ENCODE measurements around the gene EPM2AIP1. TPM values are rescaled to one million over a fixed set of nuclear protein-coding genes. Genes with fewer than 3 reads are reported as not detected.
"Not testable (repeated sequence)": the region's sequence is repeated elsewhere in the genome, so short reads cannot be mapped to it uniquely, and the experiment has no call there.

Gene EPM2AIP1
- 10 to 100 TPM in 1 of 4 donors, 1 to 10 TPM in 3; 5.4 to 13.4 (median 8.4) TPM for total RNA-seq

GRCh38 chr3:36992806-36993325, at the start of gene EPM2AIP1:
Gene EPM2AIP1, minus strand, starts transcription at chr3:36993131. Its CDS starts 54 bp downstream, at chr3:36993077.
- peak in 1 of 2 donors; percentile 100 for DNase-seq (ENCODE audit: low spot score in 2 of 2)
- H3K4me3 ChIP-seq (ENCODE audit: low read depth, poor library complexity, severe bottlenecking), result peak within 1 kb of the TSS; percentile 83
- intact Hi-C loops (cut with DNase I; ENCODE audit: low total_unique reads), result no loop called here
- TF ChIP-seq POLR2A (IDR thresholded peaks at IDR 0.05), result peak in 1 of 2 donors; percentile 46
- no peak for TF ChIP-seq CTCF (IDR thresholded peaks at IDR 0.05)
- WGBS, 2 donors, result 0% methylated on average over 25 to 43 of the region's 48 CpGs

GRCh38 chr3:37042712-37043111, 49.8 kb upstream of the EPM2AIP1 start:
- WGBS, 2 donors, result 68 to 70% methylated on average over 3 of the region's 3 CpGs
- DNase-seq (ENCODE audit: low spot score in 2 of 2); intact Hi-C loops (cut with DNase I; ENCODE audit: low total_unique reads); H3K4me3 ChIP-seq (ENCODE audit: low read depth, poor library complexity, severe bottlenecking): not testable (repeated sequence)

GRCh38 chr3:37041546-37042195, 48.7 kb upstream of the EPM2AIP1 start:
- intact Hi-C loops (cut with DNase I; ENCODE audit: low total_unique reads), result no loop called here
- 33 to 43% methylated on average over 1 of the region's 1 CpG for WGBS, 2 donors
- TF ChIP-seq CTCF (IDR thresholded peaks at IDR 0.05) (no peak), POLR2A (IDR thresholded peaks at IDR 0.05) (no peak)
- DNase-seq (ENCODE audit: low spot score in 2 of 2), result no peak
- H3K4me3 ChIP-seq (ENCODE audit: low read depth, poor library complexity, severe bottlenecking), result no peak overlapping the region

GRCh38 chr3:37040231-37040630, 47.3 kb upstream of the EPM2AIP1 start:
- H3K4me3 ChIP-seq (ENCODE audit: low read depth, poor library complexity, severe bottlenecking), result no peak overlapping the region
- no peak for DNase-seq (ENCODE audit: low spot score in 2 of 2)
- WGBS, 2 donors, result 85 to 87% methylated on average over 1 of the region's 1 CpG
- intact Hi-C loops (cut with DNase I; ENCODE audit: low total_unique reads), result no loop called here
- no peak for TF ChIP-seq CTCF (IDR thresholded peaks at IDR 0.05)
- TF ChIP-seq POLR2A (IDR thresholded peaks at IDR 0.05), result no peak

GRCh38 chr3:37039161-37039846, 46.4 kb upstream of the EPM2AIP1 start:
- H3K4me3 ChIP-seq (ENCODE audit: low read depth, poor library complexity, severe bottlenecking), result no peak overlapping the region
- intact Hi-C loops (cut with DNase I; ENCODE audit: low total_unique reads), result no loop called here
- TF ChIP-seq POLR2A (IDR thresholded peaks at IDR 0.05) (no peak), CTCF (IDR thresholded peaks at IDR 0.05) (no peak)
- DNase-seq (ENCODE audit: low spot score in 2 of 2), result no peak
- 98 to 100% methylated on average over 1 of the region's 1 CpG for WGBS, 2 donors

- no peak for DNase-seq (ENCODE audit: low spot score in 2 of 2)
- intact Hi-C loops (cut with DNase I; ENCODE audit: low total_unique reads), result no loop called here
- 97 to 98% methylated on average over 3 of the region's 3 CpGs for WGBS, 2 donors
- no peak for TF ChIP-seq CTCF (IDR thresholded peaks at IDR 0.05)
- TF ChIP-seq POLR2A (IDR thresholded peaks at IDR 0.05), result no peak
- H3K4me3 ChIP-seq (ENCODE audit: low read depth, poor library complexity, severe bottlenecking), result no peak overlapping the region
Measured at GRCh38 chr3:37037352-37037751, 44.4 kb upstream of the EPM2AIP1 start.
